NCI-H146 treated with DMSO at 0.1 percent for 48 hours (cell line): ENCODE results near the gene SUPT3H.
"Not testable (repeated sequence)": the region's sequence is repeated elsewhere in the genome, so short reads cannot be mapped to it uniquely, and the experiment has no call there.

Experiments
- DNase-seq: peaks from one replicate; lab custom pipeline; 2025; ENCODE audit not compliant: unreplicated experiment; lab: John Stamatoyannopoulos, UW

The SUPT3H gene

GRCh38 chr6:44918671-44919296, 458.9 kb downstream of the SUPT3H start:
- DNase-seq = no peak

GRCh38 chr6:44917430-44917829, 460.3 kb downstream of the SUPT3H start:
- no peak for DNase-seq

- no peak for DNase-seq
Observed at GRCh38 chr6:44915111-44915510, 462.6 kb downstream of the SUPT3H start.

- DNase-seq = no peak
Observed at GRCh38 chr6:44914141-44914540, 463.6 kb downstream of the SUPT3H start.

- DNase-seq = no peak
Observed at GRCh38 chr6:44906761-44907160, 471.0 kb downstream of the SUPT3H start.

- DNase-seq = not testable (repeated sequence)
Observed at GRCh38 chr6:44900358-44900757, 477.4 kb downstream of the SUPT3H start.

- no peak for DNase-seq
Observed at GRCh38 chr6:44898296-44898930, 479.3 kb downstream of the SUPT3H start.

GRCh38 chr6:44897316-44897715, 480.4 kb downstream of the SUPT3H start:
- no peak for DNase-seq

- no peak for DNase-seq
Observed at GRCh38 chr6:44896701-44897100, 481.0 kb downstream of the SUPT3H start.

GRCh38 chr6:44892579-44892978, 485.2 kb downstream of the SUPT3H start:
- no peak for DNase-seq

- not testable (repeated sequence) for DNase-seq
Observed at GRCh38 chr6:44879071-44879470, 498.7 kb downstream of the SUPT3H start.

GRCh38 chr6:44876638-44877037, 501.1 kb downstream of the SUPT3H start:
- DNase-seq = not testable (repeated sequence)

GRCh38 chr6:44869321-44869897, 508.3 kb downstream of the SUPT3H start:
- DNase-seq = no peak

- no peak for DNase-seq
Observed at GRCh38 chr6:44868910-44869309, 508.8 kb downstream of the SUPT3H start.

GRCh38 chr6:44868335-44868668, 509.4 kb downstream of the SUPT3H start:
- DNase-seq = no peak

GRCh38 chr6:44867571-44868334, 510.0 kb downstream of the SUPT3H start:
- no peak for DNase-seq

GRCh38 chr6:44865184-44865583, 512.5 kb downstream of the SUPT3H start:
- DNase-seq = not testable (repeated sequence)

GRCh38 chr6:44859901-44860410, 517.8 kb downstream of the SUPT3H start:
- DNase-seq = no peak

- DNase-seq = no peak
Observed at GRCh38 chr6:44858998-44859397, 518.7 kb downstream of the SUPT3H start.

GRCh38 chr6:44856479-44856878, 521.3 kb downstream of the SUPT3H start:
- no peak for DNase-seq

- no peak for DNase-seq
Observed at GRCh38 chr6:44855562-44856411, 521.9 kb downstream of the SUPT3H start.
